Measurements from ENCODE around the gene S100B. TPM values are rescaled to one million over a fixed set of nuclear protein-coding genes. Genes with fewer than 3 reads are reported as not detected.
"Not testable (repeated sequence)": the region's sequence is repeated elsewhere in the genome, so short reads cannot be mapped to it uniquely, and the experiment has no call there.

S100B gene
- total RNA-seq, 1 donor from 2014 or later: not detected

GRCh38 chr21:46600978-46601377 lies 3.9 kb downstream of the S100B start:
- no peak for DNase-seq (ENCODE audit: low read depth)

- no peak for DNase-seq (ENCODE audit: low read depth)
These were observed 4.6 kb downstream of the S100B start for GRCh38 chr21:46600305-46600704.

GRCh38 chr21:46598581-46599572 lies 6.0 kb downstream of the S100B start:
- peak; percentile 88 for DNase-seq (ENCODE audit: low read depth)

GRCh38 chr21:46597896-46598343 lies 7.0 kb downstream of the S100B start:
- DNase-seq (ENCODE audit: low read depth): no peak

GRCh38 chr21:46597031-46597430 lies 7.9 kb downstream of the S100B start:
- no peak for DNase-seq (ENCODE audit: low read depth)

- no peak for DNase-seq (ENCODE audit: low read depth)
These were observed 8.7 kb downstream of the S100B start for GRCh38 chr21:46596201-46596600.

- DNase-seq (ENCODE audit: low read depth): no peak
These were observed 10.6 kb downstream of the S100B start for GRCh38 chr21:46594276-46594675.

- DNase-seq (ENCODE audit: low read depth): no peak
These were observed 19.5 kb downstream of the S100B start for GRCh38 chr21:46585191-46585953.

- DNase-seq (ENCODE audit: low read depth): no peak
These were observed 23.0 kb downstream of the S100B start for GRCh38 chr21:46581780-46582307.

- not testable (repeated sequence) for DNase-seq (ENCODE audit: low read depth)
These were observed 25.5 kb downstream of the S100B start for GRCh38 chr21:46579394-46579793.

- DNase-seq (ENCODE audit: low read depth): not testable (repeated sequence)
These were observed 27.1 kb downstream of the S100B start for GRCh38 chr21:46577786-46578185.

GRCh38 chr21:46572850-46573249 lies 32.0 kb downstream of the S100B start:
- DNase-seq (ENCODE audit: low read depth): no peak

GRCh38 chr21:46570631-46571030 lies 34.3 kb downstream of the S100B start:
- no peak for DNase-seq (ENCODE audit: low read depth)

- DNase-seq (ENCODE audit: low read depth): no peak
These were observed 34.8 kb downstream of the S100B start for GRCh38 chr21:46570119-46570518.

GRCh38 chr21:46569081-46569480 lies 35.8 kb downstream of the S100B start:
- no peak for DNase-seq (ENCODE audit: low read depth)

- DNase-seq (ENCODE audit: low read depth): no peak
These were observed 36.3 kb downstream of the S100B start for GRCh38 chr21:46568562-46568961.

GRCh38 chr21:46567348-46567747 lies 37.5 kb downstream of the S100B start:
- DNase-seq (ENCODE audit: low read depth): no peak

- no peak for DNase-seq (ENCODE audit: low read depth)
These were observed 40.5 kb downstream of the S100B start for GRCh38 chr21:46564391-46564790.

- DNase-seq (ENCODE audit: low read depth): no peak
These were observed 41.8 kb downstream of the S100B start for GRCh38 chr21:46562964-46563607.

- no peak for DNase-seq (ENCODE audit: low read depth)
These were observed 42.4 kb downstream of the S100B start for GRCh38 chr21:46562472-46562871.

- no peak for DNase-seq (ENCODE audit: low read depth)
These were observed 43.3 kb downstream of the S100B start for GRCh38 chr21:46561445-46562090.
